Activated naive CD8-positive, alpha-beta T cell (primary cell): ENCODE results near the gene MSI2.
A peak's percentile ranks its signal among the peaks of the same experiment; 100 is the strongest.

Source experiments
- H3K27ac Mint-ChIP-seq: one replicate; pipeline ENCODE4 v1.8.0; 2021; ENCODE audit warnings: mixed read lengths
- H3K27me3 Mint-ChIP-seq: one replicate; pipeline ENCODE4 v1.8.0; 2021; ENCODE audit warnings: mixed read lengths
- H3K36me3 Mint-ChIP-seq: one replicate; pipeline ENCODE4 v1.8.0; 2021; ENCODE audit warnings: mixed read lengths
- H3K4me1 Mint-ChIP-seq: one replicate; pipeline ENCODE4 v1.8.0; 2021; ENCODE audit warnings: low read depth, mixed read lengths
- H3K4me3 Mint-ChIP-seq: one replicate; pipeline ENCODE4 v1.8.0; 2021; ENCODE audit warnings: mild to moderate bottlenecking, mixed read lengths
- H3K9me3 Mint-ChIP-seq: one replicate; pipeline ENCODE4 v1.8.0; 2021; ENCODE audit warnings: low read depth, mixed read lengths

The MSI2 gene

GRCh38 chr17:57393368-57393767 lies 137.0 kb downstream of the MSI2 start:
- Mint-ChIP-seq H3K4me3 (no peak overlapping the region), H3K36me3 (peaks cover 19% of the 10 kb centered on the region), H3K27me3 (no peaks in the 10 kb centered on the region)

DNA sequence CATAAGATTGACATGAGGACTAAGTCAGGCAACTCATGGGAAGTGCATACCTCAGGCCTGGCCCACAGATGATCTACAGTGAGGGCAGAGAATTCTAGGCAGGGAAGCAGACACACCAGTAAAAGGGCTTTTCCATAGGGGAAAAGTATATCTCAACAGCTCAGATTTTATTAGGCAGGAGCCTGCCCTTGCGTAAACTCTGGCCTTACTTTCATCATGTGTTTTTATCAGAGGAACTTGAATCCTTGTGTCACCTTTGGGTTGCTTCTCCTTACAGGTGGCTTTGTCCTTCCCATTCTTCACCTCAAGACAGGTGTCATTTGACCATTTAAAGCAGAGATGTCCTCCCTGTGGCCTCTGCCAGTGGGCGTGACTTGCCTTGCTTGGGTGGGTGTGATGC lies 138.1 kb downstream of the MSI2 start:
- no peaks in the 10 kb centered on the region for H3K27me3 Mint-ChIP-seq
- no peak overlapping the region for H3K27ac Mint-ChIP-seq
- H3K4me1 Mint-ChIP-seq, result peaks cover 9% of the 10 kb centered on the region
- no peak overlapping the region for H3K4me3 Mint-ChIP-seq
- H3K9me3 Mint-ChIP-seq, result no peaks in the 10 kb centered on the region
- peaks cover 16% of the 10 kb centered on the region for H3K36me3 Mint-ChIP-seq

More at GRCh38 chr17:57393368-57393767, 137.0 kb downstream of the MSI2 start:
- H3K27ac Mint-ChIP-seq, result no peak overlapping the region
- H3K9me3 Mint-ChIP-seq, result no peaks in the 10 kb centered on the region
- H3K4me1 Mint-ChIP-seq, result peaks cover 9% of the 10 kb centered on the region

DNA sequence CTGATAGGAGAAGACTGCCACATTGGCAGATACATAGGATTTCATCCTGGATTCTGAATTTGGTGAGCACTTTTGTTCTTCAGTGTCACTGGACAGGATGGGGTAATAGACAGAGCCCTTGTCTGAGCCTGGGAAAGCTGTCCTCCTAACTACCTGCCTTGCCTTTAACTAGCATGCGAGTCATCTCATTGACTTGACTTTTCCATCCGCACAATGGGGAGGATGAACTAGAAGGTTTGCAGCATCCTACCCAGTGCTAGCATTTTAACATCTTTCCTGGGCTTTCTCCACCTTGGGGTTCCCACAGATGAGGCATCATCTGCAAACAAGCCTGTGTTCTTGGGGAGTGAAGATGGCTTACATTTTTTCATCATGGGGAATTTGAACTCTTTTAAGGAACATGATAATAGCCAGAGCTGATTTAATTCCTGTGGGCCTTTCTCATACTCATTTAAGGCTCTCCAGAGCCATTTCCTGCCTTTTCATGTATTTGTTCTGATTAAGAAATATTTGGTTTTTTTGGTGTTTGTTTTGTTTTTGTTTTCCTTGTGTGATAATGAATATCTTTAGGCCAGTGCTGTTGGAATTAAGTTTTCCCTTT lies 139.5 kb downstream of the MSI2 start:
- Mint-ChIP-seq H3K36me3 (peaks cover 14% of the 10 kb centered on the region), H3K27ac (no peak overlapping the region), H3K4me3 (no peak overlapping the region), H3K4me1 (peaks cover 10% of the 10 kb centered on the region), H3K27me3 (no peaks in the 10 kb centered on the region), H3K9me3 (no peaks in the 10 kb centered on the region)

DNA sequence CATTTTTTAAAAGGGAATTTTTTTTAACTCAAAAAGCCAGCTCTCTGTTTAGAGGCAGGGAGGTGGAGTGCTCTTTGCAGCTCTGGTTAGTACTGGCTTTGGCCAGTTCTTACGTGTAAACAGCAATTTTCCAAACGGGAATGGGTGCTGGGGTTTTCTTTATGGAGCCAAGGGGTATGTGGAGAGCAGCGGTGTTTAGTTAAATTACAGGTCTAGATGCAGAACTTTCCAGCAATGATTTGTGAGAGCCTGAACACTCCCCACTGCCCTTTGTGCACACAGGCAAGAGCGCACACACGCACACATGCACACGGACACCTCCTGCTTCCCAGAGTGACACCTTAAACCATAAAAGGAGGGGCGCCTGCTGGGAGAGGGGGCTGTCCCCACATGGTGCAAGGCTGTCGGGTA lies 140.2 kb downstream of the MSI2 start:
- H3K4me3 Mint-ChIP-seq, result no peak overlapping the region
- H3K27ac Mint-ChIP-seq, result no peak overlapping the region

GRCh38 chr17:57397402-57397801 lies 141.1 kb downstream of the MSI2 start:
- H3K4me1 Mint-ChIP-seq, result peaks cover 10% of the 10 kb centered on the region
- H3K27ac Mint-ChIP-seq, result no peak overlapping the region
- no peak overlapping the region for H3K4me3 Mint-ChIP-seq
- peaks cover 13% of the 10 kb centered on the region for H3K36me3 Mint-ChIP-seq
- H3K9me3 Mint-ChIP-seq, result no peaks in the 10 kb centered on the region
- H3K27me3 Mint-ChIP-seq, result no peaks in the 10 kb centered on the region

More for the DNA sequence above, 140.2 kb downstream of the MSI2 start:
- H3K36me3 Mint-ChIP-seq, result peaks cover 13% of the 10 kb centered on the region
- no peaks in the 10 kb centered on the region for H3K9me3 Mint-ChIP-seq
- peaks cover 10% of the 10 kb centered on the region for H3K4me1 Mint-ChIP-seq
- H3K27me3 Mint-ChIP-seq, result no peaks in the 10 kb centered on the region

- Mint-ChIP-seq H3K9me3 (no peaks in the 10 kb centered on the region), H3K4me3 (no peak overlapping the region), H3K4me1 (peaks cover 11% of the 10 kb centered on the region), H3K36me3 (peaks cover 1% of the 10 kb centered on the region), H3K27ac (no peak overlapping the region), H3K27me3 (no peaks in the 10 kb centered on the region)
These were observed 143.4 kb downstream of the MSI2 start for GRCh38 chr17:57399690-57400089.

DNA sequence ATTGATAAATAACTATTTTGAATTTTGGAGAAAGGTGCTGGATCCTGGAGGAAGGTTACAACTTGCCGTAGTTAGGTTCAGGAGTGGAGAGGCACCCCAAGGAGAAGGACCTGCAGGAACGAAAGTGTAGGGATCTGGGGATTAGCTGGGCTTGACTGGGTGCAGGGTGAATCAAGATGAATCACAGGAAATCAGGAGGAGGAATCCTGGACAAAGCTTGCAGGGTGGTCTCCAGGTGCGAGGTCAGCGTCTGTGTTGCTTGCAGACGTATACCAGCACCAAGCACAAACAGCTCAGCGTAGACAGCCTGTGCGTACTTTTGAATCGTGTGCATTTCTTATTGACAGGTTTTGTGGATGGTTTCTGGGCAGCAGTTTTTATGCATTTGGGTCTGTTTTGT lies 144.3 kb downstream of the MSI2 start:
- H3K4me3 Mint-ChIP-seq, result no peak overlapping the region
- no peaks in the 10 kb centered on the region for H3K27me3 Mint-ChIP-seq
- H3K9me3 Mint-ChIP-seq, result no peaks in the 10 kb centered on the region
- H3K4me1 Mint-ChIP-seq, result peaks cover 6% of the 10 kb centered on the region
- no peaks in the 10 kb centered on the region for H3K36me3 Mint-ChIP-seq
- no peak overlapping the region for H3K27ac Mint-ChIP-seq

DNA sequence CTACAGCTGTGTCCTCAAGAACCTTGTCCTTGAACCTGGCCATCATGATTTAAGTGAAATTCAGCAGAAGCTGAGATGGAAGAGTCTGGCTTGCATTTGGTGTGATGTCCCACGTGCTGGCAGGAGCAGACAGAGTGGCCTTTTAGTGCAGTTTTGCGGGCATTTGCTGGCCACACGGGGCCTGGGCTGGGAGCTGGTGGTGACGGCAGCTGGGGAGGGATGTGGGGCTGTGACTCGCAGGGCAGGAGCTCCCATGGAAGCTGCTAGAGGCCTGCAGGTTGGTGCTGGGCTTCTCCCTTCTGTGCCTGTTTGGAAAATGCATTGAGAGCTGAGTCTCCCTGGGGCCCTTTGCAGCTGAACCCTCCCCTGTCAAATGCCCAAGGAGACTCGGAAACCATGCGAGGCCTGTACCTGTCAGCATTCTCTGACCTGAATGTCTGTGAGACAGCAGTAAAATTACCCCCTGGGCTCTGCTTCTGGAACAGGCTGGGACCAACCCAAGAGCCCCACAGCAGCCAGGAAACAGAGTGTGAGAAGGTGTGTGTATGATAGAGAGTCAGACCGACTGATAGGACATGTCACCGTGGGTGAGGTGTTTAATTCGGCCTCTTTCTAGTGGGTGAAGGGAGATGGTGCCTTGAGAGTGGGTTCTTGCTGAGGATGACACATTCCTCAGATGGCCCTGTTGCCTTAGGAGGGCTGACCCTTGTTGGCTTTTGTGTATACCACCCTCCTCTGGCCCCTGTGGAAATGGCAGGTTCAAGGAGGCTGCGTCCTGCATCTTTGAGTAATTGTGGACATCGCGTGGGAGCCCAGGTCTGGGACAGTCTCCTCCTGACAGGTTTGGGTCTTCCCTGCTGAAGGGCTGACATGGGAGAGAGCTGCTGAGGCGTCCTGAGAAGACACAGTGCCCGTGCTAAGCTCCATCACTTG lies 145.5 kb downstream of the MSI2 start:
- H3K27ac Mint-ChIP-seq, result no peak overlapping the region
- H3K9me3 Mint-ChIP-seq, result no peaks in the 10 kb centered on the region
- H3K36me3 Mint-ChIP-seq, result no peaks in the 10 kb centered on the region
- H3K4me1 Mint-ChIP-seq, result peaks cover 17% of the 10 kb centered on the region
- H3K27me3 Mint-ChIP-seq, result no peaks in the 10 kb centered on the region
- no peak overlapping the region for H3K4me3 Mint-ChIP-seq

- Mint-ChIP-seq H3K27ac (no peak overlapping the region), H3K9me3 (no peaks in the 10 kb centered on the region), H3K36me3 (no peaks in the 10 kb centered on the region), H3K4me3 (no peak overlapping the region), H3K4me1 (peaks cover 26% of the 10 kb centered on the region), H3K27me3 (no peaks in the 10 kb centered on the region)
These were observed 146.4 kb downstream of the MSI2 start for GRCh38 chr17:57402681-57403180.

- Mint-ChIP-seq H3K27me3 (no peaks in the 10 kb centered on the region), H3K9me3 (no peaks in the 10 kb centered on the region), H3K4me1 (peaks cover 31% of the 10 kb centered on the region), H3K4me3 (no peak overlapping the region), H3K27ac (no peak overlapping the region), H3K36me3 (no peaks in the 10 kb centered on the region)
These were observed 146.9 kb downstream of the MSI2 start for GRCh38 chr17:57403236-57403635.

DNA sequence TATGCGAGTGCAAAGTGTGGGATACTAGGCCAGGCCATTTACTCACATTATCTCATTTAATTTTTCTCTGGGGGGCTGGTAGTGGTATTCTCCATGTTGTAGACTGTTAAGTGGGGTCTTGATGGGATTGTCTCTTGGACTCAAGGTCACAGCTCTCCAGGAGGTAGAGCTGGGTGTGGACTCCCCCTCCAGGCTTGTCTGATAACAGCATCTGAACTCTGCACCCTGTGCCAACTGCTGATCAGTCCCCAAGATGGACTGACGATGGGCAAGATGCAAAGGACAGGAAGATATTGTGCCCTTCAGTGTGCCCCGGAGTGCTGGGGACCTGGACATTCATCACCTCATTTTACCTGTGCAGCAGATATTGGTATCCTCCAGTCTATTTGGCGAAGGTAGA lies 147.8 kb downstream of the MSI2 start:
- Mint-ChIP-seq H3K27me3 (no peaks in the 10 kb centered on the region), H3K4me1 (peaks cover 39% of the 10 kb centered on the region), H3K9me3 (no peaks in the 10 kb centered on the region), H3K27ac (peak overlapping the region; percentile 19), H3K4me3 (no peak overlapping the region), H3K36me3 (no peaks in the 10 kb centered on the region)

DNA sequence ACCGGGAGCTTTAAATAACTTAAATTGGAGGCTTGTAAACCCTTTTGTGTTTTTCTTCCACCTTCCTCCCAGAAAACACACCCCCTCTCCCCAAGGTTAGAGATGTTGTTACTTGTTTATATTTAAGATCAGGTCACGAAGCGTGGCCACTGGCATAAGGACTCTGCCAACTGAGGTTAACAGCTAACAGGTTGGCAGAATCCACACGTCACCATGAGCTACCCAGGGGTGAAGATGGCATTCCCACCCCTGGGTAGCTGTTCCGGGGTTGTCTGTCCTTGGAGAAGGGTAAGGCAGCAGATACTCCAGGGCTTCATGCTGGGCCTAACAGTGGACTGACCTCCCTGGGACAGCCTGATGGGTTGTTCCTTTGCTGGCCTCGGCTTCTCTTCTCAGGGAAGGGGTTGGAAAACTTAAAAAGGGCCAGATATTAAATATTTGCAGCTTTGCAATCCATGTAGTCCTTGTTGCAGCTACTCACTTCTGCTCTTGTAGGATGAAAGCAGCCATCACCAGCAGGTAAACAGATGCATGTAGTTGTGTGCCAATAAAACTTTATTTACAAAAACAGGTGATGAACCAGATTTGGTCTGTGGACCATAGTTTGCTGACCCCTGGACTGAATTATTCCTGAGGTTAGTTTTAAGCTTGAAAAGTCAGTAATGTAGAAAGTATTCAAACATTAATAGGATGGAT lies 148.6 kb downstream of the MSI2 start:
- H3K4me3 Mint-ChIP-seq, result no peak overlapping the region
- H3K4me1 Mint-ChIP-seq, result peaks cover 44% of the 10 kb centered on the region
- H3K27ac Mint-ChIP-seq, result no peak overlapping the region
- no peaks in the 10 kb centered on the region for H3K27me3 Mint-ChIP-seq
- H3K36me3 Mint-ChIP-seq, result peaks cover 2% of the 10 kb centered on the region
- no peaks in the 10 kb centered on the region for H3K9me3 Mint-ChIP-seq

GRCh38 chr17:57405491-57406072 lies 149.3 kb downstream of the MSI2 start:
- H3K4me1 Mint-ChIP-seq, result peaks cover 47% of the 10 kb centered on the region
- H3K27me3 Mint-ChIP-seq, result no peaks in the 10 kb centered on the region
- H3K36me3 Mint-ChIP-seq, result peaks cover 2% of the 10 kb centered on the region
- H3K27ac Mint-ChIP-seq, result no peak overlapping the region
- H3K9me3 Mint-ChIP-seq, result no peaks in the 10 kb centered on the region
- H3K4me3 Mint-ChIP-seq, result no peak overlapping the region

GRCh38 chr17:57406131-57406980 lies 150.0 kb downstream of the MSI2 start:
- H3K27ac Mint-ChIP-seq, result peak overlapping the region; percentile 82
- H3K4me1 Mint-ChIP-seq, result peaks cover 47% of the 10 kb centered on the region
- H3K4me3 Mint-ChIP-seq, result peak overlapping the region; percentile 25
- peaks cover 2% of the 10 kb centered on the region for H3K36me3 Mint-ChIP-seq
- no peaks in the 10 kb centered on the region for H3K9me3 Mint-ChIP-seq
- H3K27me3 Mint-ChIP-seq, result no peaks in the 10 kb centered on the region
